OCI-LY3 (cell line): ENCODE data around the gene HECTD4.

Experiments used
- H2AFZ ChIP-seq: fragments of 200-600, 300-600 bp; shearing (Covaris generic); 2 replicates; pipeline ENCODE4 v1.6.0; 2014; ENCODE audit warnings: antibody characterized with exemption, low read depth, low read length
- H3K27ac ChIP-seq: fragments of 200-600, 300-600 bp; sonication (generic); 2 replicates; pipeline ENCODE4 v1.5.1; 2014; ENCODE audit warnings: mild to moderate bottlenecking, low read length, moderate library complexity, mixed read lengths
- H3K27me3 ChIP-seq: fragments of 200-600, 300-600 bp; sonication (generic); 2 replicates; pipeline ENCODE4 v1.6.1; 2014; ENCODE audit warnings: low read depth, low read length, mixed read lengths
- H3K36me3 ChIP-seq: fragments of 200-600, 300-600 bp; sonication (generic); replicated peaks from 2 replicates; pipeline ENCODE3; 2014; ENCODE audit warnings: low read depth, low read length, mixed read lengths
- H3K4me1 ChIP-seq: fragments of 300-600, 200-600 bp; sonication (generic); 2 replicates; pipeline ENCODE4 v1.6.1; 2014; ENCODE audit warnings: low read length, mixed read lengths
- H3K4me2 ChIP-seq: fragments of 200-600, 300-600 bp; sonication (generic); 2 replicates; pipeline ENCODE4 v1.6.1; 2014; ENCODE audit warnings: low read length, mixed read lengths
- H3K4me3 ChIP-seq: fragments of 300-600, 200-600 bp; sonication (generic); 2 replicates; pipeline ENCODE4 v1.5.1; 2014; ENCODE audit warnings: antibody characterized with exemption, mild to moderate bottlenecking, low read length, moderate library complexity
- H3K79me2 ChIP-seq: fragments of 300-600, 200-600 bp; shearing (Covaris generic); 2 replicates; pipeline ENCODE4 v1.6.1; 2014; ENCODE audit warnings: mild to moderate bottlenecking, low read length, mixed read lengths
- H3K9ac ChIP-seq: fragments of 300-600, 200-600 bp; shearing (Covaris generic); 2 replicates; pipeline ENCODE4 v1.6.0; 2014; ENCODE audit warnings: mild to moderate bottlenecking, low read length, moderate library complexity
- H3K9me3 ChIP-seq: fragments of 200-600, 300-600 bp; shearing (Covaris generic); 2 replicates; pipeline ENCODE4 v1.6.1; 2014; ENCODE audit warnings: low read length, mixed read lengths; ENCODE audit not compliant: insufficient read depth
- H4K20me1 ChIP-seq: fragments of 200-600, 300-600 bp; sonication (generic); 2 replicates; pipeline ENCODE4 v1.6.1; 2016; ENCODE audit warnings: low read length, mixed read lengths; ENCODE audit not compliant: insufficient read depth
- EZH2phosphoT487 ChIP-seq: fragments of 200-600 bp; shearing (Covaris generic); IDR thresholded peaks from 2 replicates; pipeline ENCODE4 v1.6.1; 2018; ENCODE audit warnings: antibody characterized with exemption, mixed run types, low read depth
- TF ChIP-seq, protein P1 (sequence below): fragments of 200-600, 300-600 bp; sonication (generic); IDR thresholded peaks from 2 replicates; pipeline ENCODE4 v1.5.1; 2014; ENCODE audit warnings: antibody characterized with exemption, low read length, low read depth

HECTD4 gene

DNA sequence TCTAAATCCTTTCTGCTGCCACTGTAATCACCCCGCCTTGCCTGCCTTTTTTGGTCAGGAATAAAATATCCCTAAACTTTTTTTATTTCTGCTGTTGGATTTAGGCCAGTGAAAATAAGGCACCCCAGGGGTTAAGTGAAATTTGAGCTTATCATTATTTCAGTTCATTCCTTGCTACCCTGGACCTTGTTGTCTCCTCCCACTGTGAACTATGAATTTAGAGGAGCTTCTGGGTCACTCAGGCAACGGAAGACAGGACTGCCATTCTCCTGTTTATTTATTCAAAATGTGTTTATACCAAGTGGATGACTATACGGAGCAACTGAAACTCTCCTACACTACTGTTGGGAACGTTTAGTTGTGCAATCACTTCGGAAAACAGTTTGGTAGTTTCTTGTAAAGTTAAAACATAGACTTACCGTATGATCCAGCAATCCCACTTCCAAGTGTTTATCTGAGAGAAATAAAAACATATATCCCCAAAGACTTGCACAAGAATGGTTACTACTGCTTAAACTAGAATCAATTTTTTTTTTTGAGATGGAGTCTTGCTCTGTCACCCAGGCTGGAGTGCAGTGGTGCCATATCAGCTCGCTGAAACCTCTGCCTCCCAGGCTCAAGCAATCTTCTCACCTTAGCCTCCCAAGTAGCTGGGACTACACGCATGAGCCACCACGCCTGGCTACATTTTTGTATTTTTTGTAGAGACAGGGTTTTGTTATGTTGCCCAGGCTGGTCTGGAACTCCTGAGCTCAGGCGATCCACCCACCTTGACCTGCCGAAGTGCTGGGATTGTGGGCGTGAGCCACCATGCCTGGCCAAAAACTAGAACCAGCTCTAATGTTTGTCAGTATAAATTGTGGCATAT is 259.2 kb downstream of the HECTD4 start:
- Histone ChIP-seq H3K4me1 (peaks cover 18% of the 10 kb centered on the region), H3K4me2 (no peak overlapping the region), H3K9me3 (no peaks in the 10 kb centered on the region), H3K9ac (no peak overlapping the region), H3K27ac (no peak overlapping the region), H3K4me3 (no peak overlapping the region), H4K20me1 (peaks cover 14% of the 10 kb centered on the region; the same call in 1 of the 2 replicates), H3K36me3 (peaks cover 8% of the 10 kb centered on the region), H3K27me3 (peaks cover 2% of the 10 kb centered on the region; the same call in 1 of the 2 replicates), H3K79me2 (peaks cover 27% of the 10 kb centered on the region), H2AFZ (no peak overlapping the region)
- TF ChIP-seq EZH2phosphoT487 = no peak
- TF ChIP-seq, protein P1, sequence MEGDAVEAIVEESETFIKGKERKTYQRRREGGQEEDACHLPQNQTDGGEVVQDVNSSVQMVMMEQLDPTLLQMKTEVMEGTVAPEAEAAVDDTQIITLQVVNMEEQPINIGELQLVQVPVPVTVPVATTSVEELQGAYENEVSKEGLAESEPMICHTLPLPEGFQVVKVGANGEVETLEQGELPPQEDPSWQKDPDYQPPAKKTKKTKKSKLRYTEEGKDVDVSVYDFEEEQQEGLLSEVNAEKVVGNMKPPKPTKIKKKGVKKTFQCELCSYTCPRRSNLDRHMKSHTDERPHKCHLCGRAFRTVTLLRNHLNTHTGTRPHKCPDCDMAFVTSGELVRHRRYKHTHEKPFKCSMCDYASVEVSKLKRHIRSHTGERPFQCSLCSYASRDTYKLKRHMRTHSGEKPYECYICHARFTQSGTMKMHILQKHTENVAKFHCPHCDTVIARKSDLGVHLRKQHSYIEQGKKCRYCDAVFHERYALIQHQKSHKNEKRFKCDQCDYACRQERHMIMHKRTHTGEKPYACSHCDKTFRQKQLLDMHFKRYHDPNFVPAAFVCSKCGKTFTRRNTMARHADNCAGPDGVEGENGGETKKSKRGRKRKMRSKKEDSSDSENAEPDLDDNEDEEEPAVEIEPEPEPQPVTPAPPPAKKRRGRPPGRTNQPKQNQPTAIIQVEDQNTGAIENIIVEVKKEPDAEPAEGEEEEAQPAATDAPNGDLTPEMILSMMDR = no peak

DNA sequence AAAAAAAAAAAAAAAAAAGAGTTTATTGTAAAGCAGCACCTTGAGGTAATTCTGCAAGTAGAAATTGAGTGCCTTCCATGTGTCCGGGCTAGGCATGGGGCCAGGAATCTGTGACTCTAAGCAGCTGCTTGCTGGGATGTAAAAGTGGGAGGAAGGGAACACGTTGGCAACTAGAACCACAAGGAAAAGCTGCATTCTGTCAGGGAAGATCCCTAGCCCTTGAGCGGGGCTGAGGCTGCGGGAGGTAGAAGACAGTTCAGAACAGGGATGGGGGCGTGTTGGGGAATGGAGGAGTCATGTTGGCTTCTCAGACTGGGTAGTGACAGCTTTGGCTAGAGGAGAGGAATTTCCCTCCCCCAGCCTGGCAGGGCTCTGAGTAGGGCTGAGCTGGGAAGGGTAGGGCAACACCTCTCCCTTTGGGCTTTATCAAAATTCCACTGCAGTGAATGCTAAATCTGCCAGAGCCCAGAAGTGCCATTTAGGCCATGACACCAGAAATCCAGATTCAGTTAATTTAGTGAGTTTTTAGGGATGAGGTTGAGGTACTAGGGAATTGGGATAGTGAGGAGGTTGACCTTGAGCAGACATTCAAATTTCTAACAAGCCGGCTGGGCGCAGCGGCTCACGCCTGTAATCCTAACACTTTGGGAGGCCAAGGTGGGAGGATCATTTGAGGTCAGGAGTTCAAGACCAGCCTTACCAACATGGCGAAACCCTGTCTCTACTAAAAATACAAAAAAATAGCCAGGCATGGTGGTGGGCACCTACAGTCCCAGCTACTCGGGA is 260.3 kb downstream of the HECTD4 start:
- peaks cover 15% of the 10 kb centered on the region for H3K4me1 ChIP-seq
- TF ChIP-seq, protein P1 = no peak
- TF ChIP-seq EZH2phosphoT487 = no peak
- H3K4me2 ChIP-seq = no peak overlapping the region
- H3K9ac ChIP-seq = no peak overlapping the region
- H3K79me2 ChIP-seq = peaks cover 16% of the 10 kb centered on the region
- no peak overlapping the region for H3K27ac ChIP-seq
- no peak overlapping the region for H3K4me3 ChIP-seq
- peaks cover 5% of the 10 kb centered on the region for H3K36me3 ChIP-seq
- peaks cover 9% of the 10 kb centered on the region; the same call in 1 of the 2 replicates for H4K20me1 ChIP-seq
- no peaks in the 10 kb centered on the region for H3K9me3 ChIP-seq
- no peak overlapping the region for H2AFZ ChIP-seq
- H3K27me3 ChIP-seq = peaks cover 2% of the 10 kb centered on the region; the same call in 1 of the 2 replicates

DNA sequence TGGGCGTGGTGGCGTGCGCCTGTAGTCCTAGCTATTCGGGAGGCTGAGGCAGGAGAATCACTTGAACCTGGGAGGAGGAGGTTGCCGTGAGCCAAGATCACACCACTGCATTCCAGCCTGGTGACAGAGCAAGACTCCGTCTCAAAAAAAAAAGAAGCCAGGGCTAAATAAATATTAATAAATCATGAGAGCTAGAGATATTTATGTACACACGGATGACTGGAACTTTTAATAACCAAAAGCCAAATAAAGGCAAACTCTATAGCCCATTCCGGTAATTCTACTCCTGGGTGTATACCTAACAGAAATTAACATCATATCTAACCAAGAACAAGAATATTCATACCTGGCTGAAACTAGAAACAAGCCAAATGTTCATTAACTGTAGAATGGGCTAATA is 264.5 kb downstream of the HECTD4 start:
- H3K79me2 ChIP-seq = no peaks in the 10 kb centered on the region
- H3K4me3 ChIP-seq = no peak overlapping the region
- H2AFZ ChIP-seq = no peak overlapping the region
- no peak for TF ChIP-seq EZH2phosphoT487
- no peaks in the 10 kb centered on the region for H4K20me1 ChIP-seq
- H3K4me1 ChIP-seq = peaks cover 9% of the 10 kb centered on the region
- H3K4me2 ChIP-seq = no peak overlapping the region
- H3K9me3 ChIP-seq = no peaks in the 10 kb centered on the region
- no peak overlapping the region for H3K9ac ChIP-seq
- no peaks in the 10 kb centered on the region for H3K27me3 ChIP-seq
- no peak overlapping the region for H3K27ac ChIP-seq
- H3K36me3 ChIP-seq = no peaks in the 10 kb centered on the region

DNA sequence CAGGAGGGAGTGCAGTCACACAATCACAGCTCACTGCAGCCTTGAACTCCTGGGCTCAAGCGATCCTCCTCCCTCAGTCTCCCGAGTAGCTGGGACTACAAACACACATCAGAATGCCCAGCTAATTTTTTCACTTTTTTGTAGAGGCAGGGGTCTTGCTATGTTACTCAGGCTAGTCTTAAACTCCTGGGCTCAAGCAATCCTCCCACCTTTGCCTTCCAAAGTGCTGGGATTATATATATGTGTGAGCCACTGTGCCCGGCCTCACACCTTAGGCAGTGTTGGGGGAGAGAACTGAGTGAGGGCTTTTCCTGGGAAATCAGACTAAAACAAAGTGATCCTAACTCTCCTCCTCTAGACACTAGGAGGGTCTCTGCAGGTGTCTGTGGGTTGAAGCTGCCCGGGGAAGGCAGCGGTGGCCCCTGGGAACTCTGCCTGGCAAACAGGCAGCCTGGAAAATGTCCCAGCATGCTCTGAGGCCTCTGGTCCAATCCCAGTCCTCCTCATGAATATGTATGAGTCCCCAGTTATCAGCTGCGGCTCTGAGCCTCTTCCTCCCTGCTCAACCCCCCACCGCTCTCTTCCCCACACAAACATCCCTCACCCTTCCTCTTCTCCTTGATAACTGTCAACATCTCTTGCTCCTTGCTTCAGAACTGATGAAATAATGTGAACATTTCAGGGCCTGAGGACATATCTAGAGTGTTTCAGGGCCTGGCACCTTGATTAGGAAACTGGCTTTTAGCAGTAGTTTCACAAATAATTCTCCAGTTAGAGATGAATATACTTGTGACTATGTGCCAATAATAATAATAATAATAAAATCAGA is 265.8 kb downstream of the HECTD4 start:
- H3K4me1 ChIP-seq = peaks cover 9% of the 10 kb centered on the region
- H3K27me3 ChIP-seq = no peaks in the 10 kb centered on the region
- 0 out of 2 replicates have a peak overlapping the region, but pooled peaks have one; percentile 20 for H3K4me2 ChIP-seq
- no peaks in the 10 kb centered on the region for H3K9me3 ChIP-seq
- H4K20me1 ChIP-seq = no peaks in the 10 kb centered on the region
- H3K27ac ChIP-seq = no peak overlapping the region
- no peak overlapping the region for H3K4me3 ChIP-seq
- no peaks in the 10 kb centered on the region for H3K36me3 ChIP-seq
- no peaks in the 10 kb centered on the region for H3K79me2 ChIP-seq
- TF ChIP-seq EZH2phosphoT487 = no peak
- TF ChIP-seq, protein P1 = no peak
- H3K9ac ChIP-seq = no peak overlapping the region
- H2AFZ ChIP-seq = 0 out of 2 replicates have a peak overlapping the region, but pooled peaks have one; percentile 64
